Suprapubic skin (tissue), 4 donors: Measurements from ENCODE around the gene CNTNAP1. TPM values are rescaled to one million over a fixed set of nuclear protein-coding genes. Genes with fewer than 3 reads are reported as not detected.

Experiments
- DNase-seq, 2 donors: peaks; one replicate each; pipeline ENCODE4 v3.0.0-alpha.2; 2019; ENCODE audit warnings: low spot score in 2 of 2
- H3K27ac ChIP-seq: fragments of 200-600 bp; sonication (generic); one replicate; pipeline ENCODE4 v1.5.1; 2019
- H3K27me3 ChIP-seq: fragments of 200-600 bp; sonication (generic); one replicate; pipeline ENCODE4 v1.5.1; 2019
- H3K36me3 ChIP-seq: fragments of 200-600 bp; sonication (generic); one replicate; pipeline ENCODE4 v1.5.1; 2019
- H3K4me1 ChIP-seq: fragments of 200-600 bp; sonication (generic); one replicate; pipeline ENCODE4 v1.5.1; 2019
- H3K4me3 ChIP-seq: fragments of 200-600 bp; sonication (generic); one replicate; pipeline ENCODE4 v1.5.1; 2019; ENCODE audit warnings: mild to moderate bottlenecking
- H3K9me3 ChIP-seq: fragments of 200-600 bp; sonication (generic); one replicate; pipeline ENCODE4 v1.5.1; 2019
- EP300 ChIP-seq: sonication (generic); formaldehyde crosslinking; IDR thresholded peaks from one replicate; pipeline ENCODE4 v1.6.1; 2017; ENCODE audit warnings: antibody characterized with exemption
- POLR2A ChIP-seq, 2 donors: fragments of 450-650 bp; IDR thresholded peaks; one replicate each; pipeline ENCODE4 v1.6.1; 2017; ENCODE audit warnings: antibody characterized with exemption in 2 of 2, mild to moderate bottlenecking in 2 of 2, moderate library complexity in 2 of 2
- POLR2AphosphoS5 ChIP-seq, 3 donors: sonication (generic); formaldehyde crosslinking; IDR thresholded peaks; one replicate each; pipeline ENCODE4 v1.6.1; 2017; ENCODE audit warnings: antibody characterized with exemption in 3 of 3
- WGBS: methylation state at CpG from one replicate; pipeline ENCODE4 v1.1.5; 2018; 5-methylcytosine and 5-hydroxymethylcytosine counted together
- total RNA-seq, 4 donors: library from RNA; depleted of rRNA; stranded (reverse); fragments of >200 nt; gene quantifications; one replicate each; pipeline ENCODE4 v1.1.0, GENCODE V29; 2016
- TF ChIP-seq, protein P1 (sequence below), 2 donors: fragments of 200-600 bp in 1 of 2; fragments of 450-650 bp in 1 of 2; sonication (generic) in 1 of 2; IDR thresholded peaks; one replicate each; pipeline ENCODE4 v1.5.1; 2016 to 2019; ENCODE audit warnings: antibody characterized with exemption in 2 of 2, mild to moderate bottlenecking in 1 of 2, moderate library complexity in 1 of 2

Gene CNTNAP1
- total RNA-seq, 4 donors from 2014 or later: 0.79 to 3.3 (median 1.2) TPM

DNA sequence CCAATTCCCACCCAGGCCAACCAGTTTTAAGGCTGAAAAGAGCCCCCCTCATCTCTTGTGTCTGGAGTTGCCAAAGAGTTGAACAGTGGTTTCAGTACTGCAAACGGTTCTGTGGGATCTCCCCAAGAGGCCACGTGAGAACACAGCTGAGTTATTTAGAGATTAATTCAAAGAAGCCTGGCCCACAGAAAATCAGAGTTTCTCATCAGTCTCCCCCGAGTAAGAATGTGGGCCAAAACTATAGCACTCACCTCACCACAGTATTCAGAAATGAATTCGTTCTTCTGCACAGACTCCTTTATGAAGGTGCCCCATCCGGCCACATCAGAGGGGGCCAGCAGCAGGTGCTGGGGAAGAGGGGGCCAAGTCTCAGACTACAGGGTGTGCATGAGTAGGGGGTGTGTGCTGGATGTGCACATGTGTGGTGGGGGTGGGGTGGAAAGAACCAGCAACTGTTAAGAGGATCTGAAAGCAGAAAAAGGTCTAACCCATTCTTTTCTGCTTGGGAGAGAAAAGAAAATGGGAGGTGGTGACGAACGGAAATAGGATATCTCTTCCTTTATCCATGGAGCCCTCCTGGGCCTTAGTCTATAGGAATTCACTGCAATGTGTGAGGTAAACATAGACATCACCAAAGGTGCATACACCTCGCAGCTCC is 22.6 kb downstream of the CNTNAP1 start:
- peaks cover 100% of the 10 kb centered on the region for H3K36me3 ChIP-seq
- 84% methylated on average over 8 of the region's 8 CpGs for WGBS
- no peaks in the 10 kb centered on the region for H3K27me3 ChIP-seq
- no peak overlapping the region for H3K27ac ChIP-seq
- TF ChIP-seq EP300 (no peak), POLR2A (IDR thresholded peaks at IDR 0.05) (no peak), POLR2AphosphoS5 (IDR thresholded peaks at IDR 0.05) (no peak)
- TF ChIP-seq, protein P1, sequence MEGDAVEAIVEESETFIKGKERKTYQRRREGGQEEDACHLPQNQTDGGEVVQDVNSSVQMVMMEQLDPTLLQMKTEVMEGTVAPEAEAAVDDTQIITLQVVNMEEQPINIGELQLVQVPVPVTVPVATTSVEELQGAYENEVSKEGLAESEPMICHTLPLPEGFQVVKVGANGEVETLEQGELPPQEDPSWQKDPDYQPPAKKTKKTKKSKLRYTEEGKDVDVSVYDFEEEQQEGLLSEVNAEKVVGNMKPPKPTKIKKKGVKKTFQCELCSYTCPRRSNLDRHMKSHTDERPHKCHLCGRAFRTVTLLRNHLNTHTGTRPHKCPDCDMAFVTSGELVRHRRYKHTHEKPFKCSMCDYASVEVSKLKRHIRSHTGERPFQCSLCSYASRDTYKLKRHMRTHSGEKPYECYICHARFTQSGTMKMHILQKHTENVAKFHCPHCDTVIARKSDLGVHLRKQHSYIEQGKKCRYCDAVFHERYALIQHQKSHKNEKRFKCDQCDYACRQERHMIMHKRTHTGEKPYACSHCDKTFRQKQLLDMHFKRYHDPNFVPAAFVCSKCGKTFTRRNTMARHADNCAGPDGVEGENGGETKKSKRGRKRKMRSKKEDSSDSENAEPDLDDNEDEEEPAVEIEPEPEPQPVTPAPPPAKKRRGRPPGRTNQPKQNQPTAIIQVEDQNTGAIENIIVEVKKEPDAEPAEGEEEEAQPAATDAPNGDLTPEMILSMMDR (IDR thresholded peaks at IDR 0.05): no peak
- no peaks in the 10 kb centered on the region for H3K4me1 ChIP-seq
- peak in 1 of 2 donors; percentile 10 for DNase-seq
- H3K9me3 ChIP-seq: no peaks in the 10 kb centered on the region
- no peak overlapping the region for H3K4me3 ChIP-seq

DNA sequence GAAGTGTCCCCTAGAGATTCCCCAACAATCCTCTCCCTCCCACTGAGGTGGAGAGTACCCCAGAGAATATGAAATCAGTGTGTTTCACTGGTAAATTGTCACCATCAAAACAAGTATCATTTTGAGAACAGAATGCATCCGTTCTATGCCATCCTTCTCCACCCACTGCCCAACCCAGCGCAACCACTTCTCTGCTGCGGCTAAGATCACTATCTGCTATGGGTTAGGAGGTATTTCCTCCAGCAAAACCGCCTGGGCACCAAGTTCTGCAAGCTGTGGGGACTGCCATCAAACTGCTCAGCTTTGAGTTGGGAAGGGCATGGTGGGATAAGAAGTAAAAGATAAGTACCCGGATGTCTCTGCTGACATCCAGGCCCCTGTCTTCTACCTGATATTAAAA is 24.4 kb downstream of the CNTNAP1 start:
- Histone ChIP-seq H3K4me3 (no peak overlapping the region), H3K36me3 (peaks cover 100% of the 10 kb centered on the region), H3K9me3 (no peaks in the 10 kb centered on the region), H3K27ac (no peak overlapping the region), H3K4me1 (no peaks in the 10 kb centered on the region), H3K27me3 (no peaks in the 10 kb centered on the region)
- 80% methylated on average over 5 of the region's 5 CpGs for whole genome bisulfite sequencing
- DNase-seq: peak in 1 of 2 donors; percentile 43
- TF ChIP-seq POLR2A (IDR thresholded peaks at IDR 0.05): no peak
- no peak for TF ChIP-seq POLR2AphosphoS5 (IDR thresholded peaks at IDR 0.05)
- no peak for TF ChIP-seq EP300
- TF ChIP-seq, protein P1 (IDR thresholded peaks at IDR 0.05): no peak

DNA sequence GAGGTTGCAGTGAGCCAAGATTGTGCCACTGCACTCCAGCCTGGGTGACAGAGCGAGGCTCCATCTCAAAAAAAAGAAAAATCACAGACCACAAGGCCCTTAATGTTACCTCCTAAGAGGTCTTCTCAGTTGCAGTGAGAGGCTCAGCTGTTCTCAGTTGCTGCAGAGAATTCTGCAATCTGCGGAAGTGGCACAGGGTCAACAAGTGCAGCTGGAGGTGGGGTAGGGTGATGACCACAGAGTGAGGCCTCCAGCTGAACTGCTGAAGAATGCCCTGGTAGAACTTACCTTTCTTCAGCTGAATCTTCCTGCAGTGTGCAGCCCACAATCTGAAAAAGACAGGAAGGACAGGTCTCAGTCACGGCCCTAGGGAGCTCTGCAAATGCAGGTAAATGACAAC is 26.3 kb downstream of the CNTNAP1 start:
- H3K36me3 ChIP-seq: peaks cover 100% of the 10 kb centered on the region
- no peaks in the 10 kb centered on the region for H3K9me3 ChIP-seq
- peak in 1 of 2 donors; percentile 17 for DNase-seq
- H3K27ac ChIP-seq: no peak overlapping the region
- WGBS: 89% methylated on average over 3 of the region's 3 CpGs
- no peaks in the 10 kb centered on the region for H3K27me3 ChIP-seq
- H3K4me3 ChIP-seq: no peak overlapping the region
- no peaks in the 10 kb centered on the region for H3K4me1 ChIP-seq
- TF ChIP-seq POLR2A (IDR thresholded peaks at IDR 0.05): no peak

DNA sequence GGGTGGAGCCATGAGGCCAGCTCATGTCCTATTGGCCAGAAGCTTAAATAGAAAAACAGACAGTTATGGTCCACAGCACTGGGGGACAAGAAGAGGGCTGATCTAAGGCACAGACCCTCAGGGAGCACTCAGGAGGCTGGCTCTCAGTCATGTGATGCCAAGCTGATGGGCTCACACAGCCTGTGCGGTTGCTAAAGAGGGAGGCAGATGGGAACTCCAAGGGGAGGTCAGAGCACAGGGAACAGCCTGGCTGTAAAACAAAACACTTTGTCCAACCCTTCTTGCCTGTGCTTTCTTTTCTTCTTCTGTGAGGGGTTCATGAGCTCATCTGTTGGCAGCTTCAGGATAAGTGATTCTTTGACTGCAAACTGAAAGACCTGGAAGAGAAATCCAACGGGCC is 27.2 kb downstream of the CNTNAP1 start:
- peak in 1 of 2 donors; percentile 19 for DNase-seq
- Histone ChIP-seq H3K36me3 (peaks cover 93% of the 10 kb centered on the region), H3K27me3 (no peaks in the 10 kb centered on the region), H3K27ac (no peak overlapping the region), H3K4me1 (no peaks in the 10 kb centered on the region), H3K4me3 (no peak overlapping the region), H3K9me3 (no peaks in the 10 kb centered on the region)
- WGBS: 91% methylated on average over 2 of the region's 2 CpGs
- TF ChIP-seq POLR2AphosphoS5 (IDR thresholded peaks at IDR 0.05): no peak
- TF ChIP-seq, protein P1 (IDR thresholded peaks at IDR 0.05): no peak
- TF ChIP-seq POLR2A (IDR thresholded peaks at IDR 0.05): no peak
- no peak for TF ChIP-seq EP300

DNA sequence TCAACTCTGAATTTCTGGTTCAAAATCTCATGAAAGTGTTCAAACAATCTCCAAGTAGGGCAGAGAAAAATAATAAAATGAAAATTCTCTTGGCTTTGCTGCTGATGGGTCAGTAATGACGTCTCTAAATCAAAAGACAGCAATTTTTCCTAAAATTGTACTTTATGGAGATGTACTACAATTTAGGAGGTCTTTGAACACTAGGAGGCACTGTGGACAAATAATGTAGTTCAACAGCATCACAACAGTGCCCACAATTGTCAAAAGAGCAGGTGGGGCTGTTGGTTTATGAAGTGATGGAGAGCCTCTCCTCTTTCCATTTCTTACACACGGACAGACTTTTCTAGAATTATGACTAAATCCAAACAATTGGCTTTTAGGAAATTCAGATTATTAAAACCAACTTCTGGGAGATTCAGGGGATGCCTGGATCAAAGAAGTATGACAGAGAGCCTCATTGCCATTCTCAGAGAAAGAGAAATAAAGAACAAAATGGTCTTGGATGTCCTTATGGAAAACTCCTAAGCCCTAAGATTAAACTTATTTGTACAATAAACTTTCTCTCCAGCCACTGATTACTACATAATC is 38.8 kb downstream of the CNTNAP1 start:
- Histone ChIP-seq H3K4me3 (no peak overlapping the region), H3K4me1 (no peaks in the 10 kb centered on the region), H3K36me3 (peaks cover 94% of the 10 kb centered on the region), H3K27ac (no peak overlapping the region), H3K27me3 (no peaks in the 10 kb centered on the region), H3K9me3 (no peaks in the 10 kb centered on the region)
- DNase-seq: no peak
- 14% methylated on average over 2 of the region's 2 CpGs for WGBS
- TF ChIP-seq POLR2A (IDR thresholded peaks at IDR 0.05) (no peak), POLR2AphosphoS5 (IDR thresholded peaks at IDR 0.05) (no peak), EP300 (no peak)
- TF ChIP-seq, protein P1 (IDR thresholded peaks at IDR 0.05): peak; percentile 26 to 63
